ENCODE results near the gene NAA30.

The NAA30 gene

GRCh38 chr14:57461777-57462320 lies 71.5 kb downstream of the NAA30 start:
- no peak for TF ChIP-seq CTCF (IDR thresholded peaks at IDR 0.05; ENCODE audit: poor library complexity, severe bottlenecking)
- no peak overlapping the region for H3K4me3 ChIP-seq (ENCODE audit: severe bottlenecking)
- H3K9me3 ChIP-seq (ENCODE audit: severe bottlenecking) = peaks cover 3% of the 10 kb centered on the region
- H3K36me3 ChIP-seq (ENCODE audit: low read depth) = no peaks in the 10 kb centered on the region
- H3K27me3 ChIP-seq (ENCODE audit: insufficient read depth, poor library complexity, severe bottlenecking) = no peaks in the 10 kb centered on the region
- H3K27ac ChIP-seq (ENCODE audit: poor library complexity, severe bottlenecking) = no peak overlapping the region
- H3K4me1 ChIP-seq (ENCODE audit: insufficient read depth, poor library complexity, severe bottlenecking) = no peaks in the 10 kb centered on the region
- ATAC-seq (ENCODE audit: low read depth) (no peak), DNase-seq (ENCODE audit: low spot score) (no peak)

- no peak for TF ChIP-seq CTCF (IDR thresholded peaks at IDR 0.05; ENCODE audit: poor library complexity, severe bottlenecking)
- Histone ChIP-seq H3K4me3 (ENCODE audit: severe bottlenecking) (no peak overlapping the region), H3K36me3 (ENCODE audit: low read depth) (no peaks in the 10 kb centered on the region), H3K27ac (ENCODE audit: poor library complexity, severe bottlenecking) (no peak overlapping the region), H3K27me3 (ENCODE audit: insufficient read depth, poor library complexity, severe bottlenecking) (no peaks in the 10 kb centered on the region), H3K4me1 (ENCODE audit: insufficient read depth, poor library complexity, severe bottlenecking) (no peaks in the 10 kb centered on the region), H3K9me3 (ENCODE audit: severe bottlenecking) (no peaks in the 10 kb centered on the region)
- peak; percentile 71 for ATAC-seq (ENCODE audit: low read depth)
- no peak for DNase-seq (ENCODE audit: low spot score)
These were observed 72.2 kb downstream of the NAA30 start for GRCh38 chr14:57462551-57462950.

- DNase-seq (ENCODE audit: low spot score) (no peak), ATAC-seq (ENCODE audit: low read depth) (no peak)
- H3K4me1 ChIP-seq (ENCODE audit: insufficient read depth, poor library complexity, severe bottlenecking) = no peaks in the 10 kb centered on the region
- TF ChIP-seq CTCF (IDR thresholded peaks at IDR 0.05; ENCODE audit: poor library complexity, severe bottlenecking) = no peak
- H3K36me3 ChIP-seq (ENCODE audit: low read depth) = no peaks in the 10 kb centered on the region
- H3K27ac ChIP-seq (ENCODE audit: poor library complexity, severe bottlenecking) = no peak overlapping the region
- H3K27me3 ChIP-seq (ENCODE audit: insufficient read depth, poor library complexity, severe bottlenecking) = peaks cover 1% of the 10 kb centered on the region
- no peak overlapping the region for H3K4me3 ChIP-seq (ENCODE audit: severe bottlenecking)
- no peaks in the 10 kb centered on the region for H3K9me3 ChIP-seq (ENCODE audit: severe bottlenecking)
These were observed 73.8 kb downstream of the NAA30 start for GRCh38 chr14:57464008-57464730.

All from RWPE2 (cell line).